Memory B cell (primary cell): ENCODE data around the gene STIP1.

Source experiments
- ATAC-seq: fragments of 150-1000 bp; cut with Tn5 transposase; 2 replicates; pipeline ENCODE4 v1.10.0; 2021; ENCODE audit warnings: low read depth, mild to moderate bottlenecking, moderate library complexity
- DNase-seq, 2 donors: peaks; one replicate each; pipeline ENCODE4 v3.0.0; 2022; ENCODE audit warnings: low spot score in 2 of 2
- H3K27ac Mint-ChIP-seq: one replicate; pipeline ENCODE4 v1.8.0; 2022; ENCODE audit warnings: mild to moderate bottlenecking, moderate library complexity, mixed read lengths
- H3K27me3 Mint-ChIP-seq: one replicate; pipeline ENCODE4 v1.8.0; 2022; ENCODE audit warnings: mixed read lengths
- H3K36me3 Mint-ChIP-seq: one replicate; pipeline ENCODE4 v1.8.0; 2022; ENCODE audit warnings: mild to moderate bottlenecking, mixed read lengths
- H3K4me1 Mint-ChIP-seq: one replicate; pipeline ENCODE4 v1.8.0; 2022; ENCODE audit warnings: mixed read lengths
- H3K4me3 Mint-ChIP-seq: one replicate; pipeline ENCODE4 v1.8.0; 2022; ENCODE audit warnings: mild to moderate bottlenecking, moderate library complexity, mixed read lengths
- H3K9me3 Mint-ChIP-seq: one replicate; pipeline ENCODE4 v1.8.0; 2022; ENCODE audit warnings: mixed read lengths

Gene STIP1

DNA sequence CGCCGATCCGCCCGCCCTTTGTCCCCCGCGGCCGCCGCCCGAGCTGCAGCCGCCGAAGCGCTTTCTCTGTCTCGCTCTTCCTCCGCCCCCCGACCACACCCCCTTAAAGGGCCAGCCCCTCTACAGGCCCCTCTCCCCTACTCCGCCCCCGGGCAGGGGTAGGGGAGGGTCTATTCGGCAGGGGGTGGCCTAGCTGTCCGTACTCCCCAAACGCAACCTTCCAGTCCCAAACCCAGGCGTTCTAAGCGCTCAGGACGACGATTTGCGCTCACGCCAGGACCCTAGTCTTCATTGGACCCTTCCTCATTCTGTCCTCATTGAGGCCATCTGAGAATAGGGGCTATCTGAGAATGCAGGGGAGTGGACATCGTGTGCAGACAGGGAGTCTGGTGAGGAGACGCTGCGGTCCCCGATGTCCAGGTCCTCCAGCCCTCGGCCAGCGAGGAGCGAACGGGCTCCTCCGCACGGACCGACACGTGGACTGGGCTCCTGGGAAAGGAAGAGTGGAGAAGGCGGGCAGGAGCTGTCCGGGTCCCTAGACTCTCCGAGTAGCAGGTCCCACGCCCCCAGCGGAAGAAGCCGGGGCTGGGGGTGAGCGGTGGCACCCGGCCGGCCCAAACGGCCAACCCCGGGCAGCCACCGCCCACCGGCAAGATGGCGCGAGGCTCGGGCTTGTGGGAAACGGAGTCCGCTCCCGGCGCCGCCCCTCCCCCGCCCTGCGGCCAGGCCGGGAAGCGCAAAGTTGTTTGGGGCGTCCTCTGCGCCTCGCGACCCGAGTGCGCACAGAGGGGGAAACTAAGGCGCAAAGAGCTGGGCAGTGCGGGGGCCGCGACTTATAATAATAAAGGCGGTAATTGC, 61.1 kb downstream of the STIP1 start, which contains the start of gene PPP1R14B:
PPP1R14B (minus strand) TSS at position 73 of the 858 bp plus-strand sequence. CDS start 270 bp downstream, outside the sequence.
- Mint-ChIP-seq H3K36me3 (peaks cover 2% of the 10 kb centered on the region), H3K9me3 (no peaks in the 10 kb centered on the region), H3K4me3 (peak within 1 kb of the TSS; percentile 89), H3K4me1 (peaks cover 16% of the 10 kb centered on the region), H3K27me3 (no peaks in the 10 kb centered on the region), H3K27ac (peak within 1 kb of the TSS; percentile 80)
- ATAC-seq (peak; percentile 70), DNase-seq (peak; percentile 69 to 74)

DNA sequence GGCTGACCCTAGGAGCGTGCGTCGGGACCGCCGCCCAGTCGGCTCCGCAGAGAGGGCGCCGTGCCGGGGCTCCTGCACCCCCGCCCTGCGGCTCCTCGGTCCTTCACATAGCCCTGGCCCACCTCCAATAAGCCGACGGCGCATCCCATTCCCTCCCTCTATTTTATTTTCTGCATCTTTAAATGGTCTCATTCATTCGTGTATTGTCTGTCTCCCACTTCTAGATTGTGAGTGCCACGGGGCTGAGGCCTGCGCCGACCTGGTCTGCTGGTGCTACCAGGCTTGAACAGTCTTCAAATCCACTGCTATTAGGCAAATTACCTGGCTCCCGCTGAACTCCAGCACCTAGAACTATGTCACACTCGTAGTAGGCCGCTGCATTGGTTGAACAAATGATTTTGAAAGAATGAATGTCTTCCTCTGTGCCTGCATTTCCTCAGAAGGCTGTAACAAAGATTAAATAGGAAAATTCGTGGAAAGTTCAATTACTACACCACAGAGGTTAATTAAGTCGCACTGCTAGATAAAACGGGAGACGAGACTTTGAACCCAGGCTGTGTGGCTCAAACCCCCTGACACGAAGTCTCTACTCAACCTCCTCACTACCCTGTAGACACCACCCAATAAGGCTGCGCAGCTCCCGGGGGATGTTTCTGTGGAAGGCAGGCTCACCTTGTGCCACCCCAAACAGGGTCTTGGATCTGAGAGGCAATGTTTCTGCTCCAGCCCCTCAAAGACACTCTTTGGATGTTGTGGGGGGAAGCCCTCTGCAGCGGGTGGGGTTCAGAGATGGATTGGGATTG, 62.0 kb downstream of the STIP1 start:
- no peaks in the 10 kb centered on the region for H3K27me3 Mint-ChIP-seq
- DNase-seq, result no peak
- H3K27ac Mint-ChIP-seq, result no peak overlapping the region
- peaks cover 17% of the 10 kb centered on the region for H3K4me1 Mint-ChIP-seq
- no peak for ATAC-seq
- H3K9me3 Mint-ChIP-seq, result no peaks in the 10 kb centered on the region
- peaks cover 2% of the 10 kb centered on the region for H3K36me3 Mint-ChIP-seq
- H3K4me3 Mint-ChIP-seq, result peak overlapping the region; percentile 87

DNA sequence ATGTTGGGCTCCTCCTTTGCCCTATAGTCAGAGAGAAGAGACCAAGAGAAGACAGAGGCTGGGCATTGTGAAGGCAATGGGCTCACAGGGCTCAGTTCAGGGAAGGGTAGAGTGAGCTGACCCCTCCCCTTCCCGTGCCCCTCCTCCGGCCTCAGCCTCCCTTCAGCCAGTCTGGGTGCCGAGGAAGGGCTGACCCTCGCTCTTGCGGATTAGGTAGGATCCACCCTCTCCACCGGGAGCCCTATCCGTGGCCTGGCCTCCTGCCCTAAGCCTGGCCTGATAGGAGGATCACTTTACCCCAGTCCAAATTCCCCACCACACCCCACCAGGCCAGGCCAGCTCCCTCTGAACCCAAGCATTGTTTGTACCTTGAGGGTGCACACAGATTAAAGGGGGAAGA, 62.6 kb downstream of the STIP1 start:
- Mint-ChIP-seq H3K27me3 (no peaks in the 10 kb centered on the region), H3K27ac (no peak overlapping the region), H3K4me3 (peak overlapping the region; percentile 28), H3K9me3 (no peaks in the 10 kb centered on the region), H3K36me3 (peaks cover 2% of the 10 kb centered on the region), H3K4me1 (peaks cover 17% of the 10 kb centered on the region)
- DNase-seq, result no peak
- ATAC-seq, result no peak

DNA sequence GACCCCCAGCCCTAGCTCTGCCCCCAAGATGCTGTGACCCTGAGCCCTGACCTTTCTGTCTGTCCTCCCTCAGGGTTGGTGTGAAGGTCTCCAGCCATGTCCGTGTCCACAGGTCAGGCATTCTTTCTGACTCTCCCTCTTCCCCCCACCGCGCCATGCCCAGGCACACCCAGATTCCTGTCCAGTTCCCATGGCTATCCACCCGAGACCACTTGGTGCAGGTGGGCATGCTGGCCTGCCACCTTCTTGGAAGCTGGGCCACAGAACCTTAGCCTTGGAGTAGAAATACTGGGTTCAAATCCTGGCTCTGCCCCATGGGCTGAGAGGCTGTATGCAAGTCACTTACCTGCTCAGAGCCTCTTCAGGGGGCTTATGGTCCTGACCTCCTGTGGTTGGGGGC, 63.1 kb downstream of the STIP1 start:
- H3K27ac Mint-ChIP-seq, result no peak overlapping the region
- no peak overlapping the region for H3K4me3 Mint-ChIP-seq
- no peak for DNase-seq
- H3K36me3 Mint-ChIP-seq, result no peaks in the 10 kb centered on the region
- ATAC-seq, result no peak
- H3K27me3 Mint-ChIP-seq, result no peaks in the 10 kb centered on the region
- no peaks in the 10 kb centered on the region for H3K9me3 Mint-ChIP-seq
- peaks cover 17% of the 10 kb centered on the region for H3K4me1 Mint-ChIP-seq

DNA sequence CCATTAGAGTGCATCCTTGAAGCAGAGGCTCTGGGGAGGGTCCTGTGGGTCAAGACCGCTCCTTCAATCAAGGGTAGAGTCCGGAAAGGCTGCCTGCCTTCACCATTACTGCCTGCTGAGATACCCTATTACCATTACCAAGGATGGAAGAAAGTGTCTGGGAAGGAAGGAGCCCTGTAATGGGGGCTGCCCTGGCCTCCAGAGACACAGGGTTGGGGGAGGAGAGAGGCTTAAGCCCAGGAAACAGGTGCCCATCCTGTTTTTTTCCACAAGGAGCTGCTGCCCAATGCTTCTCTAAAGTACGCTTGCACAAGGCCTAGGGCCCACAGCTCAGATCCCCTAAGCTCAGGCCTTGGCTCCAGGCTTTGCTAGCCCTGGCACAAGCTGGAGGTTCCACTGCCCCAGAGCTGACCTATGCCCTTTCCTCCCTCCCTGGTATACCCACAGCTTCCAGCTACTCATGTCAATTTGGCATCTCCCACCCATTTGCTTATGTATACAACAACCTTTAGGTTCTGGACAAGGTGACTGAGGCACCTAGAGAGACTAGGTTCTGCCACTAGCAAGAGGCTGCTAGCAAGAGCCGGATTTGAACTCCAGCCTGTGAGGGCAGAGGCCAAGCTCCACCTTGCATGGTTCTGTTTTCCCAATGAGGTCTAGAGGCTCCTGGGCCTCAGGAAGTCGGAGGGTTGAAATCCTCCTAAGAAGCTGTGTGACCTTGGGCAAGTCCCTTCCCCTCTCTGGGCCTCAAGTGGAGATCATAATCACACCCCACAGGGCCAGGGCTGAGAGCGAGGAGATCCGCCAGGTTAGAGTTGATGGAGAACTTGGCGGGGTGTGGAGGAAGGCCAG, 63.8 kb downstream of the STIP1 start:
- Mint-ChIP-seq H3K4me3 (peak overlapping the region; percentile 30), H3K9me3 (no peaks in the 10 kb centered on the region), H3K36me3 (no peaks in the 10 kb centered on the region), H3K27ac (no peak overlapping the region), H3K4me1 (peaks cover 17% of the 10 kb centered on the region), H3K27me3 (no peaks in the 10 kb centered on the region)
- ATAC-seq, result no peak
- no peak for DNase-seq

DNA sequence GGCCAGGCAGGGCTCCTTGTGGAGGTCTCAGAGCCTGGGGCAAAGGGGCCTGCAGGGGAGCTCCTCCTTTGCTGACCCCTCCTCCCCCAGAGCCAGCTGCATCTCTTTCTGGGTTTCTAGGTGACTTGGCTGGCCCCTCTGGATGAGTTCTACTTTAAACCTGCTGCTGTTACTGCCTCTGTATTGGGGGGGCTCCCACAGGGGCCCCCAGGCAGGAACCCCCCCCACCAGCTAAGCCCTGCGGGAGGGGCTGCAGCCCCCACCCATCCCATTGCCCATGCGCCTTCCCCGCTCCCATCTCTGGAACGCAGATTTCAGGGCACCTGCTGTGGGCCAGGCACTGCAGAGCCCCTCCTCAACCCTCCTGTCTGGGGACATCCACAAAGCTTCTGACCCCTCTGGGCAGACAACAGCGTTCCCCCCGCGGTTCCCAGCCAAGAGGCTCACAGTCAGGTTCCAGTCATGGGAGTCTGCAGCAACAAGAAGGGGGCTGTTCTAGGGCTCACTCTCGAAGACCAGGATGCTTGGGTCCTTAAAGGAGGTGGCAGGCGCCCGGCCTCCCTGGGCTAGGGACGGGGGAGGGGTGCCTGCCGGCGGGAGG, 64.5 kb downstream of the STIP1 start:
- no peaks in the 10 kb centered on the region for H3K27me3 Mint-ChIP-seq
- H3K36me3 Mint-ChIP-seq, result no peaks in the 10 kb centered on the region
- peaks cover 17% of the 10 kb centered on the region for H3K4me1 Mint-ChIP-seq
- H3K9me3 Mint-ChIP-seq, result no peaks in the 10 kb centered on the region
- ATAC-seq (no peak), DNase-seq (no peak)
- H3K4me3 Mint-ChIP-seq, result peak overlapping the region; percentile 82
- H3K27ac Mint-ChIP-seq, result no peak overlapping the region

DNA sequence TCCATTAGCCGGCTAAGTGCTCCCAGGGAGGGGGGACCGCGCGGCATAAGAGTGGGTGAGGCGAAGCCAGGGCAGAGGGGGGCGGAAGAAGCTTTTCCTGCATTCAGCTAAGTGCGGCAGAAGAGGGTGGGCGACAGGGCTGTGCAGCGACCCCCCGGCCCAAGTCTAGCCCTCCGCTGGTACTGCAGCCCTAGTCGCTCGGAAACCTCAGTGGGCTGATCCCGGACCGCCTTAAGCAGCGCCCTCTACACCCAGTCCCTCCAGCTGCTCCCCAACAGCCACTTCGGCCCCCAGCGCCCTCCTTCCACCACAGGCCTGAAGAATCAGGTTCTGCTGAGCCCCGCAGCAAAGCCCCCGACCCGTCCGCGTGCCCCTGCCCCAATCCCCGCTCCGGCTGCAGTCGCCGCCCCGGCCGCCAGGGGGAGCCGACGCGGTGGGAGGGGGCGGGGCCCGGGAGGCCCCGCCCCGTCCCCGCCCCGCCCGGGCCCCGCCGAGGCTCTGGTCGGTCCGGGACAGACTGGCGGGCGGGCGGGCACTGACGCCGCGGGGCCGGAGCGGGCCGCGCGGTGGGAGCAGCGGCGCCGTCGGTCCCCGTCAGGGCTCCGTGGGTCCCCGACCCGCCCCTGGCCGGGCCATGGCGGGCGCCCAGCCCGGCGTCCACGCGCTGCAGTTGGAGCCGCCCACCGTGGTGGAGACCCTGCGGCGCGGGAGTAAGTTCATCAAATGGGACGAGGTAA, 65.2 kb downstream of the STIP1 start, which contains the start of gene PLCB3:
PLCB3 (plus strand) TSS at position 515 of the 737 bp plus-strand sequence; CDS start at position 635, 120 bp downstream.
- Mint-ChIP-seq H3K27me3 (no peaks in the 10 kb centered on the region), H3K9me3 (no peaks in the 10 kb centered on the region), H3K4me3 (peak within 1 kb of the TSS; percentile 89), H3K27ac (peak within 1 kb of the TSS; percentile 78), H3K4me1 (peaks cover 12% of the 10 kb centered on the region), H3K36me3 (no peaks in the 10 kb centered on the region)
- peak; percentile 57 for ATAC-seq
- peak; percentile 65 to 74 for DNase-seq

DNA sequence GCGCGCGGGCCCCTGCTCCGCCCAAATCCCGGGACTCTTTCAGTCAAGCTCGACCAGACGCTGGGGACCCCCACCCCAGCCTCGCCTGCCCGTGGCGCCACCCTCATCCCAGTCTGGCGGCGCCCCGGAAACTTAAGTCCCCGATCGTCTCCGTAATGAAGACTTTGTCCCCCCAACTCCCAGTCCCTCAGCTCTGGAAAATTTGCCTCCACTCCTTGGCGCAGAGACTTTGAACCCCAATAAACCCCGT, 65.7 kb downstream of the STIP1 start:
- DNase-seq (no peak), ATAC-seq (no peak)
- H3K27me3 Mint-ChIP-seq, result no peaks in the 10 kb centered on the region
- H3K36me3 Mint-ChIP-seq, result no peaks in the 10 kb centered on the region
- H3K9me3 Mint-ChIP-seq, result no peaks in the 10 kb centered on the region
- peaks cover 12% of the 10 kb centered on the region for H3K4me1 Mint-ChIP-seq
- no peak overlapping the region for H3K27ac Mint-ChIP-seq
- peak overlapping the region; percentile 89 for H3K4me3 Mint-ChIP-seq

DNA sequence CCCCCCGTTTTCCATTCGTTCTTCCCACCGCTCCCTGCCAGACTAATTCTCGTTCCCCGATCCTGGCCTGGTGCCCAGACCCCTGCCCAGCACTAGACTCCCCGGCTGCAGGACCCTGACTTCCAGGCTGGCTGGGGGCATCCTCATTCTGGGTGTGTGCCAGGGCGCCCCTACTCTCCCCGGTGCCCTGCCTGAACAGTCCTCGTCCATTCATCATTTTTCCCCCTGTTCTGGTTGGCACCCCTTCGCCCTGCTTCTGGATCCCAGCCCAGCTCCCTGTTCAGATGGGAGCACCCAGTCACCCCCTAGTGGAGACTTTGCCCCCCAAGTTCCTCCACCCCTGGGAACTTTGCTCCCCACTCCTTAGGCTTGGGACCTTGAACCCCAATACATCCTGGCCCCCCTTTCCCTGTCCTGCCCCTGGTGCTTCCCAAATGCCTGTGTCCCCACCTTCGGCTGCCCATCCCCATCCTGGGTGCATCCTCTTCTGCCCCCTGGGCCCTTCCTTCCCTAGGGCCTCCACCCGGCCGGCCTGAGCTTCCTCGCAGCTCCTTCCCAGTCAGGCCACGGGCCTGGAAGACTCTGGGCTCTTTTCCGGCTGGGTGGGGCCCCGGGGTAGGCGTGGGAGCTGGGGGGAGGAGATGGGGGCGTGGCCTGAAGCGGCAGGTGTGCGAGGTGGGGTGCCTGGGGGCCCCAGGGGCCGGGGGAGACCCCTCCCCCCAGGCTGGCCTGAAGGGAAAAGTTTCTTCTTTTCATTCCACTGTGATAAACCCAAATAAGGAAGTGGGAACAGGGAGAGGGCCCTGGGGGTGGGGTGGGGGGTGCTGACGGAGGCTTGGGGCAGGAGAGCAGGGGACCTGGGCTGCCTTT, 66.3 kb downstream of the STIP1 start:
- DNase-seq (no peak), ATAC-seq (no peak)
- H3K36me3 Mint-ChIP-seq, result no peaks in the 10 kb centered on the region
- H3K27ac Mint-ChIP-seq, result peak overlapping the region; percentile 78
- no peaks in the 10 kb centered on the region for H3K27me3 Mint-ChIP-seq
- H3K9me3 Mint-ChIP-seq, result no peaks in the 10 kb centered on the region
- peaks cover 12% of the 10 kb centered on the region for H3K4me1 Mint-ChIP-seq
- peak overlapping the region; percentile 89 for H3K4me3 Mint-ChIP-seq

DNA sequence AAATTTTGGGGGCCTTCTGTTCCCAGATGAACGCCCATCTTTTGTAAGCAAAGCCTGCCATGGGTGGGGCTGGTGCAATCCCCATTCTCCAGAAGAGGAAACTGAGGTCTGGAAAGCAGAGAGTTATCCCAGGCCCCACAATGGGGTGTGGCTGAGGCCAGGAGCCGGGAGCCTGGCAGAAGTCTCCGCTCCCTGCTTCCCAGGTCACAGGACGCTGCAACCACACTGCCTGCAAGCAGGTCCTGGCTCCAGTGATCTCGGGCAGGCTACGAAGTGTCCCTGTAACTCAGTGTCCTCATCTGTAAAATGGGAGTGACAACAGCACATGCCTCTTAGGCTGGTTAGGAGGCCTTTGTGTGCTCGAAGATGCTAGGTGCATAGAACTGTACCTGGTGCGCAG, 67.1 kb downstream of the STIP1 start:
- no peak overlapping the region for H3K4me3 Mint-ChIP-seq
- no peak overlapping the region for H3K27ac Mint-ChIP-seq
- no peaks in the 10 kb centered on the region for H3K27me3 Mint-ChIP-seq
- H3K9me3 Mint-ChIP-seq, result no peaks in the 10 kb centered on the region
- no peak for DNase-seq
- H3K4me1 Mint-ChIP-seq, result peaks cover 10% of the 10 kb centered on the region
- ATAC-seq, result no peak
- H3K36me3 Mint-ChIP-seq, result peaks cover 3% of the 10 kb centered on the region

DNA sequence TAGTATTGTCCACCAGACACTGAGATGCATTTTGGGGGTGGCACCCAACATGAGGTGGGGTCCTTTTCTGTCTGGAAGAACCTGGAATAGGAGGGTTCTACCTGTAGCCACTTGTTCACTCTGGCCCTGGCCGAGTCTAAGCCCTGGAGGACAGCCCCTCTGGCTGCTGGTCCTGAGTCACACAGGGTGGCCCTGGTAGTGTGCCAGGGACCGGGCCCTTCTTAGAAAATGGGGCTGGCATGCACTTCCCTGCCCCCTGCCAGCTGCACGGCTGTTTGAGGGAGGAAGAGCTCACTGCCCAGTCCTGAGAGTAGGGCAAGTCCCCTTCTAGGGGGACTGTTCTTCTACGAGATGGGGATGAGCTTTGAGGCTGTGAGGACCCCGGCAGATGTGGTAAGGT, 67.5 kb downstream of the STIP1 start:
- H3K36me3 Mint-ChIP-seq, result peaks cover 3% of the 10 kb centered on the region
- H3K4me3 Mint-ChIP-seq, result no peak overlapping the region
- ATAC-seq (no peak), DNase-seq (no peak)
- no peak overlapping the region for H3K27ac Mint-ChIP-seq
- peaks cover 10% of the 10 kb centered on the region for H3K4me1 Mint-ChIP-seq
- no peaks in the 10 kb centered on the region for H3K9me3 Mint-ChIP-seq
- H3K27me3 Mint-ChIP-seq, result no peaks in the 10 kb centered on the region
